Right lobe of liver (tissue), 6 donors: ENCODE results near the gene WNK1. TPM values are rescaled to one million over a fixed set of nuclear protein-coding genes. Genes with fewer than 3 reads are reported as not detected.
A peak's percentile ranks its signal among the peaks of the same experiment; 100 is the strongest.

Source experiments
- ATAC-seq, 4 donors: fragments of 200-7000 bp; cut with Tn5 transposase; one replicate each; pipeline ENCODE4 v1.9.1; 2020; ENCODE audit warnings: mild to moderate bottlenecking in 4 of 4, moderate library complexity in 4 of 4
- DNase-seq, 3 donors: peaks; one replicate each; pipeline ENCODE4 v3.0.0-alpha.2; 2020
- H3K27ac ChIP-seq, 3 donors: fragments of 200-600 bp; one replicate each; pipeline ENCODE4 v1.8.0; 2022
- H3K27me3 ChIP-seq, 2 donors: fragments of 200-600 bp; one replicate each; pipeline ENCODE4 v1.8.0; 2022
- H3K36me3 ChIP-seq, 4 donors: fragments of 200-600 bp; sonication (generic) in 1 of 4; one replicate each; pipeline versions ENCODE4 v1.5.1 to v1.8.0; 2017 to 2022; ENCODE audit warnings: control low read depth in 1 of 4
- H3K4me1 ChIP-seq, 4 donors: fragments of 200-600 bp; sonication (generic) in 1 of 4; one replicate each; pipeline versions ENCODE4 v1.5.1 to v1.8.0; 2017 to 2022; ENCODE audit warnings: control low read depth in 1 of 4
- H3K4me3 ChIP-seq, 3 donors: fragments of 200-600 bp; one replicate each; pipeline ENCODE4 v1.8.0; 2022
- H3K9me3 ChIP-seq, 4 donors: fragments of 200-600 bp; sonication (generic) in 1 of 4; one replicate each; pipeline versions ENCODE4 v1.5.1 to v1.8.0; 2017 to 2022; ENCODE audit warnings: control low read depth in 1 of 4
- CTCF ChIP-seq, 4 donors: fragments of 200-600 bp in 3 of 4; fragments of 450-650 bp in 1 of 4; IDR thresholded peaks; one replicate each; pipeline versions ENCODE4 v1.5.1 to v1.8.0; 2016 to 2022; ENCODE audit warnings: antibody characterized with exemption in 4 of 4, mild to moderate bottlenecking in 2 of 4
- POLR2A ChIP-seq: fragments of 450-650 bp; IDR thresholded peaks from one replicate; pipeline ENCODE4 v1.6.1; 2017; ENCODE audit warnings: antibody characterized with exemption, mild to moderate bottlenecking
- WGBS: methylation state at CpG from one replicate; pipeline ENCODE4 v1.1.6; 2018; ENCODE audit warnings: low coverage, low lambda C conversion rate; ENCODE audit not compliant: insufficient coverage; ENCODE audit errors: missing lambda C conversion rate; 5-methylcytosine and 5-hydroxymethylcytosine counted together
- intact Hi-C, 2 donors: fragments of 100-400 bp; cut with DNase I; formaldehyde crosslinking; loops; one replicate each; pipeline versions ENCODE4 v1.11.2 to v1.14.1; 2022
- total RNA-seq, 6 experiments: library from RNA; depleted of rRNA in 2 of 6; stranded (reverse); fragments of >200 nt in 2 of 6; fragmentation: NEBNext Ultra II Directional in 3 of 6; extraction: Animal tissue kit (Norgen Biotek cat#: 25700) in 3 of 6; gene quantifications; one replicate each; pipeline versions ENCODE4 v1.1.0 to v1.2.4, GENCODE V29; 2016 to 2023
- donor health status: DM: no; HTN: yes; CAD: no.
- donor health status: DM: no; HTN: no; CAD: no.
- donor health status: DM: no; HTN: no; CAD: no.
- donor health status: DM: no; HTN: yes; CAD: no.
- donor health status: DM: no; HTN: yes; CAD: no.

WNK1 gene
- total RNA-seq, 6 experiments from 2014 or later: 72.0 to 115 (median 93.1) TPM

- TF ChIP-seq POLR2A (no peak), CTCF (IDR thresholded peaks at IDR 0.05) (no peak)
- Histone ChIP-seq H3K9me3 (no peaks in the 10 kb centered on the region), H3K27me3 (no peaks in the 10 kb centered on the region), H3K4me1 (no peaks in the 10 kb centered on the region), H3K36me3 (peaks cover 3 to 74% (median 32%) of the 10 kb centered on the region in 4 donors), H3K27ac (no peak overlapping the region), H3K4me3 (no peak overlapping the region)
- DNase-seq (no peak), ATAC-seq (no peak)
- WGBS: 56% methylated on average over 4 of the region's 4 CpGs
- intact Hi-C loops: no loop called here
Measured at GRCh38 chr12:896031-896430, 143.7 kb downstream of the WNK1 start.

- WGBS: 93% methylated on average over 4 of the region's 4 CpGs
- DNase-seq (no peak), ATAC-seq (no peak)
- intact Hi-C loops: no loop called here
- Histone ChIP-seq H3K4me3 (no peak overlapping the region), H3K4me1 (peaks cover 0 to 5% (median 0%) of the 10 kb centered on the region in 4 donors), H3K9me3 (no peaks in the 10 kb centered on the region), H3K27me3 (no peaks in the 10 kb centered on the region), H3K27ac (no peak overlapping the region), H3K36me3 (peaks cover 9 to 86% (median 35%) of the 10 kb centered on the region in 4 donors)
- TF ChIP-seq POLR2A (no peak), CTCF (IDR thresholded peaks at IDR 0.05) (no peak)
Measured at GRCh38 chr12:897386-897785, 145.0 kb downstream of the WNK1 start.

GRCh38 chr12:902581-902980 is 150.2 kb downstream of the WNK1 start:
- peaks cover 6 to 66% (median 26%) of the 10 kb centered on the region in 4 donors for H3K36me3 ChIP-seq
- peaks cover 0 to 26% (median 0%) of the 10 kb centered on the region in 4 donors for H3K4me1 ChIP-seq
- no peak overlapping the region for H3K27ac ChIP-seq
- 52% methylated on average over 3 of the region's 3 CpGs for WGBS
- no peaks in the 10 kb centered on the region for H3K27me3 ChIP-seq
- intact Hi-C loops: no loop called here
- ATAC-seq: peak; percentile 70 to 80 (median 72)
- TF ChIP-seq CTCF (IDR thresholded peaks at IDR 0.05) (no peak), POLR2A (no peak)
- H3K9me3 ChIP-seq: no peaks in the 10 kb centered on the region
- no peak overlapping the region for H3K4me3 ChIP-seq
- no peak for DNase-seq

- Histone ChIP-seq H3K36me3 (peaks cover 6 to 66% (median 29%) of the 10 kb centered on the region in 4 donors), H3K4me3 (no peak overlapping the region), H3K27ac (no peak overlapping the region), H3K27me3 (no peaks in the 10 kb centered on the region), H3K9me3 (no peaks in the 10 kb centered on the region), H3K4me1 (peaks cover 0 to 26% (median 0%) of the 10 kb centered on the region in 4 donors)
- 57% methylated on average over 5 of the region's 5 CpGs for WGBS
- intact Hi-C loops: no loop called here
- DNase-seq (no peak), ATAC-seq (peak; percentile 67 to 79 (median 70))
- TF ChIP-seq POLR2A: no peak
- no peak for TF ChIP-seq CTCF (IDR thresholded peaks at IDR 0.05)
Measured at GRCh38 chr12:903055-903454, 150.7 kb downstream of the WNK1 start.

GRCh38 chr12:904010-904414 is 151.6 kb downstream of the WNK1 start:
- no peak overlapping the region for H3K4me3 ChIP-seq
- WGBS: 56% methylated on average over 4 of the region's 5 CpGs
- no peaks in the 10 kb centered on the region for H3K9me3 ChIP-seq
- DNase-seq (no peak), ATAC-seq (no peak)
- TF ChIP-seq POLR2A (no peak), CTCF (IDR thresholded peaks at IDR 0.05) (no peak)
- peaks cover 0 to 26% (median 0%) of the 10 kb centered on the region in 4 donors for H3K4me1 ChIP-seq
- H3K27ac ChIP-seq: no peak overlapping the region
- H3K27me3 ChIP-seq: no peaks in the 10 kb centered on the region
- H3K36me3 ChIP-seq: peaks cover 6 to 66% (median 33%) of the 10 kb centered on the region in 4 donors
- intact Hi-C loops: no loop called here
